Body of pancreas (tissue), 4 donors: ENCODE data around the gene FKBP11. TPM values are rescaled to one million over a fixed set of nuclear protein-coding genes. Genes with fewer than 3 reads are reported as not detected.

Experiments
- ATAC-seq: fragments of 150-250 bp; one replicate; pipeline ENCODE4 v1.9.1; 2016
- DNase-seq, 4 donors: peaks; one replicate each; pipeline ENCODE4 v3.0.0-alpha.2; 2019
- H3K27ac ChIP-seq, 4 donors: fragments of 200-600 bp; sonication (generic); 1 replicate in 3 of 4; 2 replicates in 1 of 4; pipeline versions ENCODE4 v1.5.1 to v1.6.1; 2016 to 2019; ENCODE audit warnings: mild to moderate bottlenecking in 1 of 4, mixed read lengths in 1 of 4, moderate library complexity in 1 of 4
- H3K27me3 ChIP-seq, 2 donors: fragments of 200-600 bp; sonication (generic); one replicate each; pipeline ENCODE4 v1.6.0; 2016; ENCODE audit warnings: mild to moderate bottlenecking in 1 of 2
- H3K36me3 ChIP-seq, 2 donors: fragments of 200-600 bp; sonication (generic); replicated peaks in 1 of 2; 2 replicates each; pipeline ENCODE4 v1.5.1; 2016; ENCODE audit warnings: low read depth in 2 of 2; ENCODE audit not compliant: insufficient read depth in 1 of 2
- H3K4me1 ChIP-seq: fragments of 200-600 bp; sonication (generic); one replicate; pipeline ENCODE4 v1.6.0; 2016
- H3K4me3 ChIP-seq, 2 donors: fragments of 200-600 bp; sonication (generic); 1 replicate in 1 of 2; 2 replicates in 1 of 2; pipeline ENCODE4 v1.5.1; 2016 to 2019
- H3K9me3 ChIP-seq, 3 donors: fragments of 200-600 bp; sonication (generic); 1 replicate in 2 of 3; 2 replicates in 1 of 3; pipeline ENCODE4 v1.5.1; 2016
- CTCF ChIP-seq, 7 experiments: fragments of 450-650 bp in 4 of 7; fragments of 200-600 bp in 3 of 7; sonication (generic) in 3 of 7; IDR thresholded peaks; one replicate each; pipeline ENCODE4 v1.5.1; 2016 to 2019; ENCODE audit warnings: antibody characterized with exemption in 7 of 7
- POLR2A ChIP-seq, 3 donors: fragments of 450-650 bp; IDR thresholded peaks; one replicate each; pipeline ENCODE4 v1.6.1; 2016; ENCODE audit warnings: antibody characterized with exemption in 3 of 3, mild to moderate bottlenecking in 2 of 3
- WGBS, 2 donors: methylation state at CpG; one replicate each; pipeline ENCODE4 v1.1.5; 2017; 5-methylcytosine and 5-hydroxymethylcytosine counted together
- intact Hi-C: fragments of 100-400 bp; cut with DNase I; formaldehyde crosslinking; loops from one replicate; pipeline ENCODE4 v1.15.1; 2023
- total RNA-seq, 2 donors: library from RNA; depleted of rRNA; stranded (reverse); fragments of >200 nt; gene quantifications; one replicate each; pipeline ENCODE4 v1.1.0, GENCODE V29; 2016

The FKBP11 gene
- total RNA-seq, 2 donors from 2014 or later = 31.1 to 98.6 TPM

DNA sequence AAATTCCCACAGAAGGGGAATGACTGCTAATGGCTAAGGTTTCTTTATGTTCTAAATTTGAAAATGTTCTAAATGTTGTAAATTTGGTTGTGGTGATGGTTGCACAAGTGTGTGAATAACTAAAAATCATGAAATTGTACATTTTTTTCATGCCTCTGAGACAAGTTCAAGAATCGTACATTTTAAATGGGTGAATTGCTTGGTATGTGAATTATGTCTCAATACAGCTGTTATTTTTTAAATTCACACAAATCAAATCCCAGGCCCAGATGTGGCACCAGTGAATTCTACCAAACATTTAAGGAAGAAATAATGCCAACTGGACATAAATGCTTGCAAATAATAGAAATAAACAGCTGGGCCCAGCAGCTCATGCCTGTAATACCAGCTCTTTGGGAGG, 31.0 kb downstream of the FKBP11 start:
- Histone ChIP-seq H3K27ac (no peak overlapping the region), H3K36me3 (no peaks in the 10 kb centered on the region), H3K27me3 (no peaks in the 10 kb centered on the region), H3K4me1 (peaks cover 8% of the 10 kb centered on the region), H3K4me3 (no peak overlapping the region), H3K9me3 (no peaks in the 10 kb centered on the region)
- intact Hi-C loops = loop anchor here (5.0 kb wide), 1 partner anchor 37 kb away; no protein-coding TSS in a partner anchor
- DNase-seq = no peak
- TF ChIP-seq CTCF (IDR thresholded peaks at IDR 0.05) (no peak), POLR2A (IDR thresholded peaks at IDR 0.05) (no peak)
- no peak for ATAC-seq
- WGBS, 2 donors = 64 to 66% methylated on average over 1 of the region's 1 CpG

DNA sequence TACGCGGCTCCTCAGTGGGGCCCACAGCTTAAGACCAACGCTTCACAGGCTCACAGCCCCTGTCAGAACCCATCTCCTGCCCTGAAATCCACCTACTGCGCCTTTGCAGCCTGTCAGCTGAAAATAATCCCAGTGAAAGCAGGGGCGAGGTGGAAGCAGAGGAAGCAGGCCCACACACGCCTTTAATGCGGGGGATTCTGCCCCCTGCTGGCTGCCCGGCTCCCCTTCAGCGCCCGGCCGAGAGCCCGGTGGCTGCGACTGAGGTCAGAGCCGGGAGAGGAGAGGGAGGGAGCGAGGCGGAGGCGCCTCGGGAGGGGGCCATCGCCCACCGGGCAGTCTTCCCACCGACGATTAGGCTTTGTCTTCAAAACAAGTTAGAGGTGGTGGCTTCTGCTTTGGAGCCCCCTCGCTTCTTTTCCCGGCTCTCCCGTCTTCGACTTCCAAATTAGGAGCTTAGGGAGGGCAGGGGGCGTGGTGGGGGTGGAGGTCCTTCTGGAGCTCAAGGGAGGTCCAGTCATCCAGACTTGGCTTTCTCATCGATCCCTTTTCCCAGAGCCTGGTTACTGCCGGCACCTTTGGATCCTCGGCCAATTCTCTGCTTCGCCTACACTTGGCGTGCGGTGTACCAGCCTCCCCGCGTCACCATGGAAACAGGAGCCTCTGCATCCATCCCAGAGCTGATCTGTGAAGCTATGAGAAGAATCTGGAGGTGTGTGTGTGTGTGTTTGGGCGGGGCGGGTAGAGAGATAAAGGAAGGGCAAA, 34.5 kb downstream of the FKBP11 start:
- TF ChIP-seq CTCF (IDR thresholded peaks at IDR 0.05) = peak; percentile 86 to 95 (median 91)
- TF ChIP-seq POLR2A (IDR thresholded peaks at IDR 0.05) = no peak
- H3K4me3 ChIP-seq = no peak overlapping the region
- no peaks in the 10 kb centered on the region for H3K36me3 ChIP-seq
- 6 to 13% methylated on average over 17 to 37 of the region's 37 CpGs for WGBS, 2 donors
- no peaks in the 10 kb centered on the region for H3K27me3 ChIP-seq
- intact Hi-C loops = loop anchor here (5.0 kb wide), 1 partner anchor 34 kb away; no protein-coding TSS in a partner anchor
- H3K4me1 ChIP-seq = peaks cover 8% of the 10 kb centered on the region
- no peak overlapping the region for H3K27ac ChIP-seq
- ATAC-seq (peak; percentile 97), DNase-seq (peak; percentile 78 to 86 (median 82))
- no peaks in the 10 kb centered on the region for H3K9me3 ChIP-seq

- intact Hi-C loops = loop anchor here (5.0 kb wide), 1 partner anchor 32 kb away; no protein-coding TSS in a partner anchor
- no peaks in the 10 kb centered on the region for H3K36me3 ChIP-seq
- H3K27me3 ChIP-seq = no peaks in the 10 kb centered on the region
- no peak overlapping the region for H3K27ac ChIP-seq
- H3K4me1 ChIP-seq = peaks cover 8% of the 10 kb centered on the region
- TF ChIP-seq CTCF (IDR thresholded peaks at IDR 0.05) = no peak
- no peak for TF ChIP-seq POLR2A (IDR thresholded peaks at IDR 0.05)
- DNase-seq = no peak
- H3K9me3 ChIP-seq = no peaks in the 10 kb centered on the region
- WGBS, 2 donors = 79 to 81% methylated on average over 3 of the region's 3 CpGs
- H3K4me3 ChIP-seq = no peak overlapping the region
- no peak for ATAC-seq
Observed at GRCh38 chr12:48889679-48890078, 35.6 kb downstream of the FKBP11 start.

- DNase-seq = peak; percentile 34 to 56 (median 50)
- Histone ChIP-seq H3K27me3 (no peaks in the 10 kb centered on the region), H3K4me3 (no peak overlapping the region), H3K4me1 (peaks cover 22% of the 10 kb centered on the region), H3K36me3 (no peaks in the 10 kb centered on the region), H3K9me3 (no peaks in the 10 kb centered on the region), H3K27ac (peak overlapping the region in 3 of 4 donors; percentile 20 to 53 (median 50))
- TF ChIP-seq POLR2A (IDR thresholded peaks at IDR 0.05) (no peak), CTCF (IDR thresholded peaks at IDR 0.05) (no peak)
- peak; percentile 71 for ATAC-seq
- intact Hi-C loops = no loop called here
- WGBS, 2 donors = 41 to 59% methylated on average over 8 to 13 of the region's 13 CpGs
Observed at GRCh38 chr12:48883305-48884161, 41.8 kb downstream of the FKBP11 start.
